Uterus (tissue), 2 donors: ENCODE measurements around the gene CTIF.

Source experiments
- CTCF ChIP-seq, 4 experiments: fragments of 200-600 bp in 2 of 4; fragments of 450-650 bp in 2 of 4; sonication (generic) in 2 of 4; IDR thresholded peaks; one replicate each; pipeline ENCODE4 v1.5.1; 2016 to 2019; ENCODE audit warnings: antibody characterized with exemption in 4 of 4, mild to moderate bottlenecking in 2 of 4, moderate library complexity in 1 of 4
- POLR2A ChIP-seq, 2 donors: fragments of 450-650 bp; IDR thresholded peaks; one replicate each; pipeline ENCODE4 v1.6.1; 2016; ENCODE audit warnings: antibody characterized with exemption in 2 of 2, mild to moderate bottlenecking in 1 of 2, moderate library complexity in 1 of 2

GRCh38 chr18:48766487-48766886, 227.7 kb downstream of the CTIF start:
- no peak for TF ChIP-seq POLR2A (IDR thresholded peaks at IDR 0.05)
- TF ChIP-seq CTCF (IDR thresholded peaks at IDR 0.05), result no peak
